Activated B cell treated with CpG ODN at 0.5 μM for 24 hours (primary cell): ENCODE results near the gene TNNT2. TPM values are rescaled to one million over a fixed set of nuclear protein-coding genes. Genes with fewer than 3 reads are reported as not detected.

Experiments
- ATAC-seq: fragments of 200-7000 bp; cut with Tn5 transposase; one replicate; pipeline ENCODE4 v1.10.0; 2021; ENCODE audit warnings: low read depth, mild to moderate bottlenecking, moderate library complexity
- CTCF ChIA-PET: fragments of 350-600 bp; sonication (Branson Sonifier 250); formaldehyde crosslinking; loops from one replicate; lab custom pipeline; 2021; ENCODE audit warnings: antibody characterized with exemption; lab: Charles Lee
- POLR2A ChIA-PET: fragments of 350-600 bp; sonication (Branson Sonifier 250); formaldehyde crosslinking; loops from one replicate; lab custom pipeline; 2021; ENCODE audit warnings: antibody characterized with exemption; lab: Charles Lee
- DNase-seq: peaks from one replicate; pipeline ENCODE4 v3.0.0; 2022
- H3K27ac Mint-ChIP-seq: one replicate; pipeline ENCODE4 v1.8.0; 2020; ENCODE audit warnings: mixed read lengths
- H3K27me3 Mint-ChIP-seq: one replicate; pipeline ENCODE4 v1.8.0; 2021; ENCODE audit warnings: mixed read lengths
- H3K36me3 Mint-ChIP-seq: one replicate; pipeline ENCODE4 v1.8.0; 2021; ENCODE audit warnings: low read depth, mixed read lengths
- H3K4me1 Mint-ChIP-seq: one replicate; pipeline ENCODE4 v1.8.0; 2021; ENCODE audit warnings: mixed read lengths
- H3K4me3 Mint-ChIP-seq: one replicate; pipeline ENCODE4 v1.8.0; 2020; ENCODE audit warnings: mild to moderate bottlenecking, mixed read lengths
- H3K9me3 Mint-ChIP-seq: one replicate; pipeline ENCODE4 v1.8.0; 2020; ENCODE audit warnings: mixed read lengths
- intact Hi-C: fragments of 100-400 bp; cut with micrococcal nuclease; formaldehyde crosslinking; loops from one replicate; pipeline ENCODE4 v1.15.1; 2024
- total RNA-seq: library from RNA; stranded (reverse); gene quantifications from 2 replicates; pipeline ENCODE4 v1.2.3, GENCODE V29; 2022
- TF ChIP-seq, protein P1 (sequence below): fragments of 200-600 bp; IDR thresholded peaks from one replicate; pipeline ENCODE4 v1.8.0; 2022; ENCODE audit warnings: antibody characterized with exemption, mild to moderate bottlenecking

Gene TNNT2
- total RNA-seq, 1 donor from 2014 or later: not detected

DNA sequence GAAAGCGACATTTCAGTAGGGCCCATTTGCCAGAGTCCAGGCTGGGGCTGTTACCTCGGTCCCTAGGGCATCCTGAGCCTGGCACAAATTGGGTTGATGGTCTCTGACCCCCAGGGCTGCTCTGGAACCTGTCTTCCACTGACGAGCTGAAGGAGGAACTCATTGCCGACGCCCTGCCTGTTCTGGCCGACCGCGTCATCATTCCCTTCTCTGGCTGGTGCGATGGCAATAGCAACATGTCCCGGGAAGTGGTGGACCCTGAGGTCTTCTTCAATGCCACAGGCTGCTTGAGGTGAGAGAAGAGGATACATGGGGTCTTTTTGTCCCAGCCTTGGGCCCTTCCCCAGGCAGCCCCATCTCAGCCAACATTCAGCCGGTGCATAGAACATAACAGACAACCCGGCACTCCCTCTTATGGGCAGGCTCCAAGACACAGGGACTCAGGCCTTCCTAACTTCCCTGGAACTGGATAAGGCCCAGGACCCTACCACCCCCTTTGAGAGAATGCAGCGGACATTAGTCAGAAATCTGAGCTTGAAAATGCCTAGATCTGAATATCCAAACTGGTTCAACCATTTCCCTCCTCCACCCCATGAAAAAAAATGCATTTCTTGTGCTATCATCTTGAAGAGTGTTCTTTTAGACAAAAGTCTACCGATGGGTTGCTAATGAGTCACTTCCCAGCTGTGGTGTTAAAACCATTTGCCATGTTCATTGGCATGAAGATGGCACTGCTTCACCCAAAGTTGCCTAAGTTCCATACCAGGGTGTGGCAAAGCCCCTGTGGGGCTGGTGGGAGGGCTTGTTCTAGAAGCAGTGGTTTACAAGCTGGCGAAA, 58.8 kb downstream of the TNNT2 start:
- TF ChIP-seq, protein P1, sequence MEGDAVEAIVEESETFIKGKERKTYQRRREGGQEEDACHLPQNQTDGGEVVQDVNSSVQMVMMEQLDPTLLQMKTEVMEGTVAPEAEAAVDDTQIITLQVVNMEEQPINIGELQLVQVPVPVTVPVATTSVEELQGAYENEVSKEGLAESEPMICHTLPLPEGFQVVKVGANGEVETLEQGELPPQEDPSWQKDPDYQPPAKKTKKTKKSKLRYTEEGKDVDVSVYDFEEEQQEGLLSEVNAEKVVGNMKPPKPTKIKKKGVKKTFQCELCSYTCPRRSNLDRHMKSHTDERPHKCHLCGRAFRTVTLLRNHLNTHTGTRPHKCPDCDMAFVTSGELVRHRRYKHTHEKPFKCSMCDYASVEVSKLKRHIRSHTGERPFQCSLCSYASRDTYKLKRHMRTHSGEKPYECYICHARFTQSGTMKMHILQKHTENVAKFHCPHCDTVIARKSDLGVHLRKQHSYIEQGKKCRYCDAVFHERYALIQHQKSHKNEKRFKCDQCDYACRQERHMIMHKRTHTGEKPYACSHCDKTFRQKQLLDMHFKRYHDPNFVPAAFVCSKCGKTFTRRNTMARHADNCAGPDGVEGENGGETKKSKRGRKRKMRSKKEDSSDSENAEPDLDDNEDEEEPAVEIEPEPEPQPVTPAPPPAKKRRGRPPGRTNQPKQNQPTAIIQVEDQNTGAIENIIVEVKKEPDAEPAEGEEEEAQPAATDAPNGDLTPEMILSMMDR: no peak
- ChIA-PET CTCF (no interaction called here), POLR2A (no interaction called here)
- H3K36me3 Mint-ChIP-seq: no peaks in the 10 kb centered on the region
- H3K4me3 Mint-ChIP-seq: no peak overlapping the region
- H3K4me1 Mint-ChIP-seq: no peaks in the 10 kb centered on the region
- H3K27ac Mint-ChIP-seq: no peak overlapping the region
- no peaks in the 10 kb centered on the region for H3K9me3 Mint-ChIP-seq
- peaks cover 15% of the 10 kb centered on the region for H3K27me3 Mint-ChIP-seq
- intact Hi-C loops: no loop called here
- DNase-seq (no peak), ATAC-seq (no peak)

DNA sequence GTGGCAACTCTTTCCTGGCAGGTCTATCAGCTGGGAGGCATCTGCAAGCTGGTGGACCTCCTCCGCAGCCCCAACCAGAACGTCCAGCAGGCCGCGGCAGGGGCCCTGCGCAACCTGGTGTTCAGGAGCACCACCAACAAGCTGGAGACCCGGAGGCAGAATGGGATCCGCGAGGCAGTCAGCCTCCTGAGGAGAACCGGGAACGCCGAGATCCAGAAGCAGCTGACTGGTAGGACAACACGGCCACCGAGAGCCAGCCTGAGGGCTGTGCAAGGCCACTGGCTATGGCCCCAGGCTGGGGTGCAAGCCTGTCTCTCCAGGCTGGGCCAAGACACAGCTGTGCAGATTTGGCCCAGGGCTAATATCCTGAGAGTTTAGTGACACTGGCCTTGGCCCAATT, 59.9 kb downstream of the TNNT2 start:
- no peaks in the 10 kb centered on the region for H3K4me1 Mint-ChIP-seq
- intact Hi-C loops: no loop called here
- ChIA-PET CTCF (no interaction called here), POLR2A (no interaction called here)
- no peak for DNase-seq
- no peak for ATAC-seq
- H3K27ac Mint-ChIP-seq: no peak overlapping the region
- H3K36me3 Mint-ChIP-seq: no peaks in the 10 kb centered on the region
- TF ChIP-seq, protein P1: no peak
- H3K27me3 Mint-ChIP-seq: peaks cover 15% of the 10 kb centered on the region
- H3K4me3 Mint-ChIP-seq: no peak overlapping the region
- H3K9me3 Mint-ChIP-seq: no peaks in the 10 kb centered on the region

DNA sequence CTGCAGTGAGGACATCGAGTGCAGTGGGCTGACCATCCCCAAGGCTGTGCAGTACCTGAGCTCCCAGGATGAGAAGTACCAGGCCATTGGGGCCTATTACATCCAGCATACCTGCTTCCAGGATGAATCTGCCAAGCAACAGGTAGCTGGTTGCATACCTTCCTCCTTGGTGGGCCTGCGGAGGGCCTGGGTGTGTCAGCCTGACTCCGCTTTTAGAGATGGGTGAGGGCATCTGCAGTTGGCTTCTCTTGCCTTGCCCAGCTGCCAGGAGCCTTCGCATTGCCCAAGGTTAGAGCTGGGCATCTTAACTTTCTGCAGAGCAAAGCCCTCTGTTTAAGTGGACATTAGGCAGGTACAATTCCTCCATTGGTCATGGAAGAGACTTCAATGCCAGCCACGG, 60.9 kb downstream of the TNNT2 start:
- no peak for ATAC-seq

DNA sequence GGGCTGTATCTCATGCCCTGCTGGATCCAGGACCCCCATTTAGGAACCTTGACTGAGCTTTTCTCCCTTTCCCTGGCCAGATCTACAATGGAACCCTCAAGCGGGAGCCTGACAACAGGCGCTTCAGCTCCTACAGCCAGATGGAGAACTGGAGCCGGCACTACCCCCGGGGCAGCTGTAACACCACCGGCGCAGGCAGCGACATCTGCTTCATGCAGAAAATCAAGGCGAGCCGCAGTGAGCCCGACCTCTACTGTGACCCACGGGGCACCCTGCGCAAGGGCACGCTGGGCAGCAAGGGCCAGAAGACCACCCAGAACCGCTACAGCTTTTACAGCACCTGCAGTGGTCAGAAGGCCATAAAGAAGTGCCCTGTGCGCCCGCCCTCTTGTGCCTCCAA, 64.4 kb downstream of the TNNT2 start:
- no peak for DNase-seq
- TF ChIP-seq, protein P1: no peak
- Mint-ChIP-seq H3K36me3 (no peaks in the 10 kb centered on the region), H3K27me3 (peaks cover 23% of the 10 kb centered on the region), H3K9me3 (no peaks in the 10 kb centered on the region), H3K4me3 (no peak overlapping the region), H3K27ac (no peak overlapping the region), H3K4me1 (no peaks in the 10 kb centered on the region)
- ATAC-seq: no peak
- ChIA-PET POLR2A (no interaction called here), CTCF (no interaction called here)
- intact Hi-C loops: no loop called here

More for the DNA sequence above, 60.9 kb downstream of the TNNT2 start:
- no peaks in the 10 kb centered on the region for H3K4me1 Mint-ChIP-seq
- H3K27me3 Mint-ChIP-seq: peaks cover 15% of the 10 kb centered on the region
- DNase-seq: no peak
- H3K36me3 Mint-ChIP-seq: no peaks in the 10 kb centered on the region
- ChIA-PET POLR2A (no interaction called here), CTCF (no interaction called here)
- H3K9me3 Mint-ChIP-seq: no peaks in the 10 kb centered on the region
- intact Hi-C loops: no loop called here
- H3K27ac Mint-ChIP-seq: no peak overlapping the region
- no peak overlapping the region for H3K4me3 Mint-ChIP-seq
- TF ChIP-seq, protein P1: no peak

DNA sequence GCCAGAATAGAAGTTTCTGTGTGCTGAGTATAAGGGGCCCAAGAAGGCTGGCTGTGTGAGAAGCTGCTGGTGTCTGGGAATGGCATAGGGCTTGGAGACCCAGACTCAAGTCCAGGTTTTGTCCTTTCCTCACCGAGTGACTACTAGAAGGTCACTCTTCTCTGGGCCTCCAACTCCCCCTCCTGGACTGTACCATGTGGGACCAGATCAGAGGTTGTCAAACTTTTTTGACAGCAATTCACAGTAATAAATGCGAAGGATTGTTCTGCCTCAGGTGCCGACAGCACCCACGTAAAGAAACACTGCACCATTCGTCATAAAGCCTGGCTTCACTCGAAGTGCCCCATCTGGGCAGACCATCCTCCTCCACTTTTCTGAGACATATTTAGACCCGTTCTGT, 65.2 kb downstream of the TNNT2 start:
- POLR2A ChIA-PET: no interaction called here
- no peak for DNase-seq
- Mint-ChIP-seq H3K9me3 (no peaks in the 10 kb centered on the region), H3K27me3 (peaks cover 23% of the 10 kb centered on the region), H3K36me3 (no peaks in the 10 kb centered on the region), H3K27ac (no peak overlapping the region), H3K4me1 (no peaks in the 10 kb centered on the region), H3K4me3 (no peak overlapping the region)
- TF ChIP-seq, protein P1: no peak
- no peak for ATAC-seq
- CTCF ChIA-PET: no interaction called here
- intact Hi-C loops: no loop called here
